Measurements from ENCODE around the gene TRMT61A.

Gene TRMT61A

GRCh38 chr14:103528587-103529382 is at the start of gene TRMT61A:
TSS of gene TRMT61A (plus strand) at chr14:103529196. CDS start at chr14:103529979, 783 bp downstream.
- peak; percentile 73 for DNase-seq (ENCODE audit: low read depth)

- DNase-seq (ENCODE audit: low read depth): no peak
Measured at GRCh38 chr14:103480595-103480994, 48.4 kb upstream of the TRMT61A start.

- no peak for DNase-seq (ENCODE audit: low read depth)
Measured at GRCh38 chr14:103483600-103483999, 45.4 kb upstream of the TRMT61A start.

GRCh38 chr14:103485504-103485903 is 43.5 kb upstream of the TRMT61A start:
- DNase-seq (ENCODE audit: low read depth): no peak

- no peak for DNase-seq (ENCODE audit: low read depth)
Measured at GRCh38 chr14:103488071-103488470, 40.9 kb upstream of the TRMT61A start.

GRCh38 chr14:103488960-103489359 is 40.0 kb upstream of the TRMT61A start:
- DNase-seq (ENCODE audit: low read depth): no peak

GRCh38 chr14:103489621-103490020 is 39.4 kb upstream of the TRMT61A start:
- no peak for DNase-seq (ENCODE audit: low read depth)

GRCh38 chr14:103491691-103492090 is 37.3 kb upstream of the TRMT61A start:
- no peak for DNase-seq (ENCODE audit: low read depth)

- DNase-seq (ENCODE audit: low read depth): no peak
Measured at GRCh38 chr14:103492156-103492925, 36.7 kb upstream of the TRMT61A start.

GRCh38 chr14:103495854-103496253 is 33.1 kb upstream of the TRMT61A start:
- DNase-seq (ENCODE audit: low read depth): no peak

GRCh38 chr14:103496776-103497175 is 32.2 kb upstream of the TRMT61A start:
- no peak for DNase-seq (ENCODE audit: low read depth)

- DNase-seq (ENCODE audit: low read depth): no peak
Measured at GRCh38 chr14:103499709-103500108, 29.3 kb upstream of the TRMT61A start.

GRCh38 chr14:103500148-103500990 is 28.6 kb upstream of the TRMT61A start:
- peak; percentile 75 for DNase-seq (ENCODE audit: low read depth)

GRCh38 chr14:103501041-103501870 is 27.7 kb upstream of the TRMT61A start:
- DNase-seq (ENCODE audit: low read depth): no peak

- no peak for DNase-seq (ENCODE audit: low read depth)
Measured at GRCh38 chr14:103501921-103502669, 26.9 kb upstream of the TRMT61A start.

- no peak for DNase-seq (ENCODE audit: low read depth)
Measured at GRCh38 chr14:103502877-103503276, 26.1 kb upstream of the TRMT61A start.

GRCh38 chr14:103503296-103503695 is 25.7 kb upstream of the TRMT61A start:
- no peak for DNase-seq (ENCODE audit: low read depth)

- DNase-seq (ENCODE audit: low read depth): no peak
Measured at GRCh38 chr14:103504991-103505565, 23.9 kb upstream of the TRMT61A start.

GRCh38 chr14:103507751-103508150 is 21.2 kb upstream of the TRMT61A start:
- no peak for DNase-seq (ENCODE audit: low read depth)
